Measurements from ENCODE around the gene SEC22C. TPM values are rescaled to one million over a fixed set of nuclear protein-coding genes. Genes with fewer than 3 reads are reported as not detected.

SEC22C gene
- polyA plus RNA-seq, 1 of the 3 experiments (the other 2 are of a cell fraction), result 28.5 TPM

GRCh38 chr3:42501681-42502428 is 79.9 kb downstream of the SEC22C start (continued):
- TF ChIP-seq TEAD4 (IDR thresholded peaks at IDR 0.05; ENCODE audit: borderline replicate concordance, insufficient read depth) (no peak), RAD21 (IDR thresholded peaks at IDR 0.05; ENCODE audit: low read length) (peak; percentile 61)

- ChIA-PET CTCF (interaction anchor here (0.6 to 3.1 kb wide), 22 partner anchors 10 to 539 kb away, joined by 3 to 38 read pairs (median 5); no protein-coding TSS in a partner anchor), POLR2A (interaction anchor here (1.6 kb wide), 1 partner anchor 9 kb away, joined by 4 read pairs; no protein-coding TSS in a partner anchor)
- no peak overlapping the region for H2AFZ ChIP-seq (ENCODE audit: low read depth)
Observed at GRCh38 chr3:42501321-42501680, 80.5 kb downstream of the SEC22C start.

GRCh38 chr3:42500909-42501308 is 80.9 kb downstream of the SEC22C start:
- Histone ChIP-seq H3F3A (replicated peaks; ENCODE audit: insufficient read depth) (no peaks in the 10 kb centered on the region), H3K9me3 (no peaks in the 10 kb centered on the region), H4K20me1 (ENCODE audit: insufficient read depth) (no peaks in the 10 kb centered on the region), H3K9ac (no peak overlapping the region), H3K4me3 (ENCODE audit: low read depth in 2 of 2, low read length in 1 of 2) (no peak overlapping the region), H3K4me2 (no peak overlapping the region), H3K27me3 (ENCODE audit: insufficient read depth) (peaks cover 38% of the 10 kb centered on the region), H3K4me1 (ENCODE audit: control insufficient read depth in 1 of 2, insufficient read depth in 2 of 2, low read depth in 1 of 2, low read length in 1 of 2) (peaks cover 0 to 13% of the 10 kb centered on the region in 2 experiments; a peak in 1 of 4 replicates), H3K79me2 (ENCODE audit: insufficient read depth) (no peaks in the 10 kb centered on the region), H3K27ac (ENCODE audit: low read depth in 2 of 2, low read length in 1 of 2) (no peak overlapping the region), H2AFZ (ENCODE audit: low read depth) (no peak overlapping the region), H3K9me2 (no peaks in the 10 kb centered on the region), H3K36me3 (replicated peaks in 1 of 2; ENCODE audit: control insufficient read depth in 1 of 2, insufficient read depth in 2 of 2, low read length in 1 of 2) (no peaks in the 10 kb centered on the region)
- TF ChIP-seq RCOR1 (IDR thresholded peaks at IDR 0.05; ENCODE audit: low read length) (no peak), GATA2 (CRISPR knock-in tag; IDR thresholded peaks at IDR 0.05) (no peak), NFIC (IDR thresholded peaks at IDR 0.05; ENCODE audit: borderline replicate concordance) (no peak), ELF1 (IDR thresholded peaks at IDR 0.05) (no peak), FOSL2 (IDR thresholded peaks at IDR 0.05; ENCODE audit: borderline replicate concordance, low read depth) (no peak), SIN3A (IDR thresholded peaks at IDR 0.05; ENCODE audit: borderline replicate concordance, low read depth, low read length) (no peak), POLR2AphosphoS5 (IDR thresholded peaks at IDR 0.05; ENCODE audit: low read depth, low read length) (no peak), CTCF (IDR thresholded peaks at IDR 0.05) (no peak), MEF2A (IDR thresholded peaks at IDR 0.05; ENCODE audit: borderline replicate concordance, low read depth) (no peak)
- POLR2A ChIA-PET, result interaction anchor here (1.6 kb wide), 1 partner anchor 10 kb away, joined by 4 read pairs; no protein-coding TSS in a partner anchor
- DNase-seq, result no peak
- WGBS (ENCODE audit: low lambda C conversion rate), result 50% methylated on average over 4 of the region's 4 CpGs
- CTCF ChIA-PET, result interaction anchor here (0.6 to 3.1 kb wide), 20 partner anchors 10 to 1308 kb away, joined by 3 to 38 read pairs (median 5); no protein-coding TSS in a partner anchor

More at GRCh38 chr3:42501321-42501680, 80.5 kb downstream of the SEC22C start:
- no peaks in the 10 kb centered on the region for H3K79me2 ChIP-seq (ENCODE audit: insufficient read depth)
- no peaks in the 10 kb centered on the region for H3F3A ChIP-seq (replicated peaks; ENCODE audit: insufficient read depth)
- H3K27ac ChIP-seq (ENCODE audit: low read depth in 2 of 2, low read length in 1 of 2), result no peak overlapping the region
- H3K9ac ChIP-seq, result no peak overlapping the region
- no peaks in the 10 kb centered on the region for H4K20me1 ChIP-seq (ENCODE audit: insufficient read depth)
- no peaks in the 10 kb centered on the region for H3K9me2 ChIP-seq
- peak; percentile 44 for DNase-seq
- H3K9me3 ChIP-seq, result no peaks in the 10 kb centered on the region
- H3K4me1 ChIP-seq (ENCODE audit: control insufficient read depth in 1 of 2, insufficient read depth in 2 of 2, low read depth in 1 of 2, low read length in 1 of 2), result peaks cover 0 to 13% of the 10 kb centered on the region in 2 experiments; a peak in 1 of 4 replicates
- TF ChIP-seq SMC3 (IDR thresholded peaks at IDR 0.05; ENCODE audit: low read depth, low read length) (no peak), TAF1 (IDR thresholded peaks at IDR 0.05; ENCODE audit: borderline replicate concordance, low read depth, low read length) (no peak), EP300 (IDR thresholded peaks at IDR 0.05; ENCODE audit: borderline replicate concordance in 1 of 2, low read depth in 1 of 2, low read length in 1 of 2) (no peak), POLR2AphosphoS5 (IDR thresholded peaks at IDR 0.05; ENCODE audit: low read depth, low read length) (no peak)
- peaks cover 38% of the 10 kb centered on the region for H3K27me3 ChIP-seq (ENCODE audit: insufficient read depth)
- H3K4me2 ChIP-seq, result peak overlapping the region; percentile 50; the same call in 1 of the 2 replicates
- H3K4me3 ChIP-seq (ENCODE audit: low read depth in 2 of 2, low read length in 1 of 2), result peak overlapping the region; percentile 32 to 36; a peak in 2 of 4 replicates
- H3K36me3 ChIP-seq (replicated peaks in 1 of 2; ENCODE audit: control insufficient read depth in 1 of 2, insufficient read depth in 2 of 2, low read length in 1 of 2), result no peaks in the 10 kb centered on the region
- 33% methylated on average over 17 of the region's 27 CpGs for WGBS (ENCODE audit: low lambda C conversion rate)

Data from SK-N-SH (cell line).